ENCODE data around the gene SRSF6. TPM values are rescaled to one million over a fixed set of nuclear protein-coding genes. Genes with fewer than 3 reads are reported as not detected.

SRSF6 gene
- total RNA-seq, 1 experiment from 2014 or later, result 77.3 TPM

GRCh38 chr20:43426172-43426571 is 31.5 kb upstream of the SRSF6 start:
- intact Hi-C loops (cut with micrococcal nuclease), result no loop called here
- BruUV-seq (replicated peaks), result no TSS peak
- Histone ChIP-seq H4K20me1 (ENCODE audit: low read length) (no peaks in the 10 kb centered on the region), H3K79me2 (ENCODE audit: low read length) (no peaks in the 10 kb centered on the region), H3K4me1 (ENCODE audit: insufficient read depth, low read length) (no peaks in the 10 kb centered on the region), H3K4me2 (ENCODE audit: low read length) (no peak overlapping the region), H3F3A (ENCODE audit: low read length, unreplicated experiment) (no peaks in the 10 kb centered on the region), H3K9ac (ENCODE audit: low read length) (no peak overlapping the region), H3K9me2 (replicated peaks; ENCODE audit: low read length) (no peaks in the 10 kb centered on the region), H3K27ac (ENCODE audit: low read length) (no peak overlapping the region), H2AFZ (ENCODE audit: low read length) (no peak overlapping the region), H3K27me3 (ENCODE audit: low read length) (peaks cover 40% of the 10 kb centered on the region), H3K36me3 (ENCODE audit: low read depth, low read length) (no peaks in the 10 kb centered on the region), H3K4me3 (ENCODE audit: low read length) (no peak overlapping the region), H3K9me3 (ENCODE audit: low read length) (no peaks in the 10 kb centered on the region)
- ATAC-seq (no peak), DNase-seq (no peak)
- TF ChIP-seq EZH2phosphoT487 (IDR thresholded peaks at IDR 0.05; ENCODE audit: borderline replicate concordance, low read length) (no peak), EZH2 (IDR thresholded peaks at IDR 0.05; ENCODE audit: low read length, unreplicated experiment) (no peak), CTCF (conservative IDR thresholded peaks at IDR 0.05; ENCODE audit: low read depth, low read length) (no peak)
- ChIA-PET POLR2A (ENCODE audit: unreplicated experiment) (no interaction called here), CTCF (no interaction called here)

GRCh38 chr20:43430265-43431133 is 27.2 kb upstream of the SRSF6 start:
- no peaks in the 10 kb centered on the region for H3K79me2 ChIP-seq (ENCODE audit: low read length)
- no peak overlapping the region for H3K4me3 ChIP-seq (ENCODE audit: low read length)
- ChIA-PET POLR2A (ENCODE audit: unreplicated experiment) (no interaction called here), CTCF (no interaction called here)
- H3F3A ChIP-seq (ENCODE audit: low read length, unreplicated experiment), result no peaks in the 10 kb centered on the region
- H3K9me2 ChIP-seq (replicated peaks; ENCODE audit: low read length), result no peaks in the 10 kb centered on the region
- no peak for TF ChIP-seq EZH2phosphoT487 (IDR thresholded peaks at IDR 0.05; ENCODE audit: borderline replicate concordance, low read length)
- TF ChIP-seq CTCF (conservative IDR thresholded peaks at IDR 0.05; ENCODE audit: low read depth, low read length), result no peak
- no peak for TF ChIP-seq EZH2 (IDR thresholded peaks at IDR 0.05; ENCODE audit: low read length, unreplicated experiment)
- H3K9ac ChIP-seq (ENCODE audit: low read length), result no peak overlapping the region
- DNase-seq (no peak), ATAC-seq (no peak)
- intact Hi-C loops (cut with micrococcal nuclease), result no loop called here
- H3K4me1 ChIP-seq (ENCODE audit: insufficient read depth, low read length), result no peaks in the 10 kb centered on the region
- no peaks in the 10 kb centered on the region for H3K9me3 ChIP-seq (ENCODE audit: low read length)
- no TSS peak for BruUV-seq (replicated peaks)
- H3K36me3 ChIP-seq (ENCODE audit: low read depth, low read length), result no peaks in the 10 kb centered on the region
- H3K27ac ChIP-seq (ENCODE audit: low read length), result no peak overlapping the region
- no peak overlapping the region for H3K4me2 ChIP-seq (ENCODE audit: low read length)
- peaks cover 33% of the 10 kb centered on the region for H3K27me3 ChIP-seq (ENCODE audit: low read length)
- no peaks in the 10 kb centered on the region for H4K20me1 ChIP-seq (ENCODE audit: low read length)
- no peak overlapping the region for H2AFZ ChIP-seq (ENCODE audit: low read length)

GRCh38 chr20:43431134-43431519 is 26.6 kb upstream of the SRSF6 start:
- DNase-seq, result no peak
- H3K27me3 ChIP-seq (ENCODE audit: low read length), result peaks cover 33% of the 10 kb centered on the region
- intact Hi-C loops (cut with micrococcal nuclease), result no loop called here

More at GRCh38 chr20:43431134-43431519, 26.6 kb upstream of the SRSF6 start:
- ChIA-PET POLR2A (ENCODE audit: unreplicated experiment) (no interaction called here), CTCF (no interaction called here)
- Histone ChIP-seq H4K20me1 (ENCODE audit: low read length) (no peaks in the 10 kb centered on the region), H2AFZ (ENCODE audit: low read length) (no peak overlapping the region), H3K79me2 (ENCODE audit: low read length) (no peaks in the 10 kb centered on the region), H3K9ac (ENCODE audit: low read length) (no peak overlapping the region), H3K36me3 (ENCODE audit: low read depth, low read length) (no peaks in the 10 kb centered on the region), H3K9me3 (ENCODE audit: low read length) (no peaks in the 10 kb centered on the region), H3K4me1 (ENCODE audit: insufficient read depth, low read length) (no peaks in the 10 kb centered on the region), H3F3A (ENCODE audit: low read length, unreplicated experiment) (no peaks in the 10 kb centered on the region), H3K27ac (ENCODE audit: low read length) (no peak overlapping the region), H3K4me3 (ENCODE audit: low read length) (no peak overlapping the region), H3K9me2 (replicated peaks; ENCODE audit: low read length) (no peaks in the 10 kb centered on the region), H3K4me2 (ENCODE audit: low read length) (no peak overlapping the region)
- no peak for ATAC-seq
- no peak for TF ChIP-seq EZH2phosphoT487 (IDR thresholded peaks at IDR 0.05; ENCODE audit: borderline replicate concordance, low read length)
- no peak for TF ChIP-seq EZH2 (IDR thresholded peaks at IDR 0.05; ENCODE audit: low read length, unreplicated experiment)
- TF ChIP-seq CTCF (conservative IDR thresholded peaks at IDR 0.05; ENCODE audit: low read depth, low read length), result no peak
- no TSS peak for BruUV-seq (replicated peaks)
